GM12875 (cell line): ENCODE measurements around the gene MYH9.

Experiments used
- H3K4me3 ChIP-seq: one replicate; pipeline ENCODE4 v1.5.1; 2011; ENCODE audit warnings: low read depth, low read length, control low read depth
- TF ChIP-seq, protein P1 (sequence below): IDR thresholded peaks from 2 replicates; pipeline ENCODE4 v1.5.1; 2011; ENCODE audit warnings: low read depth, mild to moderate bottlenecking, control low read depth, inconsistent platforms, low read length, moderate library complexity, borderline replicate concordance; ENCODE audit not compliant: insufficient read depth

The MYH9 gene

GRCh38 chr22:36348760-36349159 lies 39.0 kb downstream of the MYH9 start:
- H3K4me3 ChIP-seq = no peak overlapping the region
- TF ChIP-seq, protein P1, sequence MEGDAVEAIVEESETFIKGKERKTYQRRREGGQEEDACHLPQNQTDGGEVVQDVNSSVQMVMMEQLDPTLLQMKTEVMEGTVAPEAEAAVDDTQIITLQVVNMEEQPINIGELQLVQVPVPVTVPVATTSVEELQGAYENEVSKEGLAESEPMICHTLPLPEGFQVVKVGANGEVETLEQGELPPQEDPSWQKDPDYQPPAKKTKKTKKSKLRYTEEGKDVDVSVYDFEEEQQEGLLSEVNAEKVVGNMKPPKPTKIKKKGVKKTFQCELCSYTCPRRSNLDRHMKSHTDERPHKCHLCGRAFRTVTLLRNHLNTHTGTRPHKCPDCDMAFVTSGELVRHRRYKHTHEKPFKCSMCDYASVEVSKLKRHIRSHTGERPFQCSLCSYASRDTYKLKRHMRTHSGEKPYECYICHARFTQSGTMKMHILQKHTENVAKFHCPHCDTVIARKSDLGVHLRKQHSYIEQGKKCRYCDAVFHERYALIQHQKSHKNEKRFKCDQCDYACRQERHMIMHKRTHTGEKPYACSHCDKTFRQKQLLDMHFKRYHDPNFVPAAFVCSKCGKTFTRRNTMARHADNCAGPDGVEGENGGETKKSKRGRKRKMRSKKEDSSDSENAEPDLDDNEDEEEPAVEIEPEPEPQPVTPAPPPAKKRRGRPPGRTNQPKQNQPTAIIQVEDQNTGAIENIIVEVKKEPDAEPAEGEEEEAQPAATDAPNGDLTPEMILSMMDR = no peak

DNA sequence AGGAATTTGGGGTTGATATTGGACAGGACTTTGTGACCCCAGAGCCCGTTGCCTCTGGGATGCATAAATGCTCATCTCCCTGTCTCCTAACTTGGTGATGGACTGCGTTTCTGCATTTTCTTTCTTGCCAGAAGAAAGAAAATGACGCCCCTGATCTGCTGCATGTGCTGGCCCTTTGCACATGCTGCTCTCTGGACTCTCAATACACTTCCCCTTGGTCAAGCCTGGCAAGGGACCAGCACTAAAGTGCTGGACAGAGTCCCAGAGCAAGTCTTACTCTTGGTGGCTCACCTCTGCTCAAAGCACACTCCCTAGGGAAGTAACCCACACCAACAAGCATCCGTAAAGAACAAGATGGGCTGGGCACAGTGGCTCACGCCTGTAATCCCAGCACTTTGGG lies 40.7 kb downstream of the MYH9 start:
- no peak overlapping the region for H3K4me3 ChIP-seq
- TF ChIP-seq, protein P1 = no peak

DNA sequence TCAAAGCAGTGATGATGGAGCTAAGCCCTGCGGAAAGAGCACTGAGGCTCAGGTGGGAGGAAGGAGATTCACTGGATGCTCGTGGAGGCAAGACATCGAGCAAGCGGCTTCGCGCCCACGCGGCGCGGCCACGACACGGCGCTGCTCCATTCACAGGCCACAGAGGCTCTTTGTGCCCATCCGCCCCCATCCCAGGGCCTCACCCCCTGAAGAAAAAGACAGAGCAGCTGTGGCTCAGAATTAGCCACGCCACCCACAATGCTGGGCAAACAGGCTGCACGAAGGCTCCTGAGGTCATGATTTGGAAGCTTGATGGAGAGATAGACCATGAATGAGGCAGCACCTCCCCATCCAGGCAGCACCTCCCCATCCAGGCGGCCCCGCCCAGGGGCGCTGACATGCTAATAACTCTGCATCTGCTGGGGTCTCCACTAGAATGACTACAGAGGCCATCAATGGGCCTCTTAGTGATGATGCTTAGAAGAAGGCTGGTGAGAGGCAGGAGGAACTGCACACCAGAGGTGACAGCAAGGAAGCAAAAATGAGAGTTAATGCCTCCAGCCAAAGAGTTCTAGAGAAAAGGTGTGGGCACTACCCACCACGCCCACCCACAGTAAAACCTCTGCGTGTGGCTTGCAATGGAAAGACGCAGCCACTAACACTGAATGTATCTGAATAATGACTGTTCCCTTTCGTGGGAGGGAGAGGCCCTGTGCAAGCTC lies 43.5 kb downstream of the MYH9 start:
- TF ChIP-seq, protein P1 = no peak
- H3K4me3 ChIP-seq = no peak overlapping the region

GRCh38 chr22:36343720-36344105 lies 44.1 kb downstream of the MYH9 start:
- H3K4me3 ChIP-seq = no peak overlapping the region
- TF ChIP-seq, protein P1 = no peak

DNA sequence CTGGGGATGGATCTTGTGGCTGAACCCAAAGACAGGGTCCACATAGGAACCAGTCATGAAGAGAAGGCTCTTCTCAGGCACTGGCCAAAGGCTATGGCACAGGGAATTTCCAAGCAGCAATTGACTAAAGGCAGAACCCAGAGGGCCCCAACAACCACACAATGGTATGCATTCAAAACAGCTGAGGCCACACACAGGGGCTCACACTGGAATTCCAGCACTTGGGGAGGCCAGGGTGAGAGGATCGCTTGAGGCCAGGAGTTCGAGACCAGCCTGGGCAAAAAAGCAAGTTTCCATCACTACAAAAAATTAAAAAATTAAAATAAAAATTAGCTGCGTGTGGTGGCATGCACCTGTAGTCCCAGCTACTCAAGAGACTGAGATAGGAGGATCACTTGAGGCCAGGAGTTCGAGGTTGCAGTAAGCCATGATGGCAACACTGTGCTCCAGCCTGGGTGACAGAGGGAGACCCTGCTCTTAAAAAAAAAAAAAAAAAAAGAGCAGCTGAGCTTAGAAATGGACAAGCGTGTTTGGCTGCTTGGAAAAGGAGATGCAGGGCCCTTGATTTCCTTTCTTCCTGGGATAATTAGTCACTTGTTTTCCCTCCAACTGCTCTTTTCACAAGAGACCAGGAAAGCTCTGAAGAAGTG lies 44.6 kb downstream of the MYH9 start:
- no peak overlapping the region for H3K4me3 ChIP-seq
- TF ChIP-seq, protein P1 = no peak

- TF ChIP-seq, protein P1 = no peak
- no peak overlapping the region for H3K4me3 ChIP-seq
Measured at GRCh38 chr22:36341640-36342041, 46.1 kb downstream of the MYH9 start.

- TF ChIP-seq, protein P1 = no peak
Measured at GRCh38 chr22:36340621-36341020, 47.1 kb downstream of the MYH9 start.

More at GRCh38 chr22:36340621-36341020, 47.1 kb downstream of the MYH9 start:
- no peak overlapping the region for H3K4me3 ChIP-seq
